ENCODE measurements around the gene ANKRD52. TPM values are rescaled to one million over a fixed set of nuclear protein-coding genes. Genes with fewer than 3 reads are reported as not detected.
A peak's percentile ranks its signal among the peaks of the same experiment; 100 is the strongest.
"Not testable (repeated sequence)": the region's sequence is repeated elsewhere in the genome, so short reads cannot be mapped to it uniquely, and the experiment has no call there.

Gene ANKRD52
- total RNA-seq, 1 donor from 2014 or later: 28.0 TPM

DNA sequence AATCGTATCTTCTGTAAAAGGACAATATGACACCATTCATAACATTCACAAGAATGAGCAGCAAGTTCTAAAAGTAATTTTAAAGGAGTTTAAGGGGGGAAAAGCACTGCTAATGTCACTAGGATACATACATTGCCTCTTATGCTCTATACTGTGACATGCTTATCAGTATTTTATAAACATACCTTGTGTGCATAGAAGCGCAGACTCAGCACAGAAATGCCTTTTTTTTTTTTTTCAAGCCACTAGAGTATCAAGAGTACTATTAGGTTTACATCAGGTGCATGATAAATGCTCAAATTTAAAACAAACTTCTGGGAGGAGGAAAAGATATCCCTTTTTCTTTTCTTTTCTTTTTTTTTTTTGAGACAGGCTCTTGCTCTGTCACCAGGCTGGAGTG lies 55.3 kb downstream of the ANKRD52 start:
- H3K27ac ChIP-seq: peak overlapping the region; percentile 8
- H3K27me3 ChIP-seq: no peaks in the 10 kb centered on the region
- H3K36me3 ChIP-seq: peaks cover 36% of the 10 kb centered on the region
- TF ChIP-seq, protein P1, sequence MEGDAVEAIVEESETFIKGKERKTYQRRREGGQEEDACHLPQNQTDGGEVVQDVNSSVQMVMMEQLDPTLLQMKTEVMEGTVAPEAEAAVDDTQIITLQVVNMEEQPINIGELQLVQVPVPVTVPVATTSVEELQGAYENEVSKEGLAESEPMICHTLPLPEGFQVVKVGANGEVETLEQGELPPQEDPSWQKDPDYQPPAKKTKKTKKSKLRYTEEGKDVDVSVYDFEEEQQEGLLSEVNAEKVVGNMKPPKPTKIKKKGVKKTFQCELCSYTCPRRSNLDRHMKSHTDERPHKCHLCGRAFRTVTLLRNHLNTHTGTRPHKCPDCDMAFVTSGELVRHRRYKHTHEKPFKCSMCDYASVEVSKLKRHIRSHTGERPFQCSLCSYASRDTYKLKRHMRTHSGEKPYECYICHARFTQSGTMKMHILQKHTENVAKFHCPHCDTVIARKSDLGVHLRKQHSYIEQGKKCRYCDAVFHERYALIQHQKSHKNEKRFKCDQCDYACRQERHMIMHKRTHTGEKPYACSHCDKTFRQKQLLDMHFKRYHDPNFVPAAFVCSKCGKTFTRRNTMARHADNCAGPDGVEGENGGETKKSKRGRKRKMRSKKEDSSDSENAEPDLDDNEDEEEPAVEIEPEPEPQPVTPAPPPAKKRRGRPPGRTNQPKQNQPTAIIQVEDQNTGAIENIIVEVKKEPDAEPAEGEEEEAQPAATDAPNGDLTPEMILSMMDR (IDR thresholded peaks at IDR 0.05): no peak
- H3K9me3 ChIP-seq: no peaks in the 10 kb centered on the region
- H3K4me1 ChIP-seq: peaks cover 13% of the 10 kb centered on the region
- ATAC-seq (no peak), DNase-seq (no peak)
- intact Hi-C loops (cut with DNase I): no loop called here
- H3K4me3 ChIP-seq: no peak overlapping the region

DNA sequence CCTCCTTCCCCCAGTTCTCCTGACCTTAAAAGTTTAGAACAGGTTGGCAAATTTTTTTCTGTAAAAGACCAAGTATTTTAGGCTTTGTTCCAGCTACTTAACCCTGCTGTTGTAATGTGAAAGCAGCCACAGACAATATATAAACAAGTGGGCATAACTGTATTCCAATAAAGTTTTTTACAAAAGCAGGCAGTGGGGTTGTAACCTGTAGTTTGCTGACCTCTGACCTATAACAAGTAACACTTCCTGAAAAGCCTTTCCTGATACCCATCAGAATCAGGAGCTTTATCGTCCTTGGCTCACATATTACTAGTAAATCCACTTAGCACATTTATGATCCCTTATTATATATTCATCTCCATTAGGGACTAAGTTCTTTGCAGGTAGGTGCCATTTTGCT lies 55.8 kb downstream of the ANKRD52 start:
- peak overlapping the region; percentile 8 for H3K27ac ChIP-seq
- TF ChIP-seq, protein P1 (IDR thresholded peaks at IDR 0.05): no peak
- intact Hi-C loops (cut with DNase I): no loop called here

DNA sequence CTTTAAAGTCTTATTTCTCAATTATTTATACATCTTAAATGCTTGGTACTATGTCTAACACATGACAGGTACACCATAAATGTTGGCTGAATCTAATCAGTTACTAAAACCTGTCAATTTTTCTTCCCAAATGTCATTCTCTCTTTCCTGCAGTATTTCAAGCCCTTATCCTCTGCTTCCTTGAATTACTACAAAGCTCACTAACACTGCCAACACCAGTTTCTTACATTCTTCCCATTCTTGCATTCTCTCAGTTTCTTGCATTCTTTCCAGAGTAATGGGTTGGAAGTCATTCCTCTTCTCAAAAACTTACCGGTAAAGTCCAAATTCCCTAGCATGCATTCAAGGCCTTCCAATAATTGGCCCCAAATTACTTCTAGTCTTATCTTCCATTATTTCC lies 59.3 kb downstream of the ANKRD52 start:
- intact Hi-C loops (cut with DNase I): loop anchor here (10.0 kb wide), 1 partner anchor 266 kb away; the partner anchor contains the start of gene SPRYD4
- no peak for ATAC-seq
- H3K9me3 ChIP-seq: no peaks in the 10 kb centered on the region

More for the DNA sequence above, 55.8 kb downstream of the ANKRD52 start:
- H3K4me3 ChIP-seq: no peak overlapping the region
- H3K36me3 ChIP-seq: peaks cover 31% of the 10 kb centered on the region
- H3K27me3 ChIP-seq: no peaks in the 10 kb centered on the region
- H3K4me1 ChIP-seq: peaks cover 13% of the 10 kb centered on the region
- DNase-seq: no peak
- peak; percentile 7 for ATAC-seq
- H3K9me3 ChIP-seq: no peaks in the 10 kb centered on the region

DNA sequence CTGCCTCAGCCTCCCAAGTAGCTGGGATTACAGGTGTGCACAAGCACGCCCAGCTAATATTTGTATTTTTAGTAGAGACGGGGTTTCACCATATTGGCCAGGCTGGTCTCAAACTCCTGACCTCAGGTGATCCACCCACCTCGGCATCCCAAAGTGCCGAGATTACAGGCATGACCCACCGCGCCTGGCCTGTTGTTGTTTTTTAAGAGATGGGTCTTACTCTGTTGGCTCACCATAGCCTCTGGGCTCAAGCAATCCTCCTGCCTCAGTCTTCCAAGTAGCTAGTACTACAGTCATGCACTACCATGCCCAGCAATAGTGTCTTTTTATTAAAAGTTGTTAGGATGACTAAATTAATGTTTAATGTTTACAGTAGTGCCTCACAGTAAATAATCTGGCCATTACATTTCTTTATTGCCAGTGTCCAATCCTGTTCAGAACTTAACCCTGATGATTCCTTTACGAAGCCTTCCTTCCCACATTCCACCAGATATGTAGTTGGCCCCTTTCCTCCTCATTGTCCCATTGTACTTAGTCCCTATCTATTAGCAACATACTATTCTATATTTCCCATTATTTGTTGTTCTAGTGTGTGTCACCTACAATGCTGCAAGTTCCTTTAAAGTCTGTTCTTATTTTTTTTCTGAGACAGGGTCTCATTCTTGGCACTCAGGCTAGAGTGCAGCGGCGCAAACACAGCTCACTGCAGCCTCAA lies 60.1 kb downstream of the ANKRD52 start:
- no peaks in the 10 kb centered on the region for H3K9me3 ChIP-seq
- H3K27ac ChIP-seq: no peak overlapping the region
- H3K36me3 ChIP-seq: no peaks in the 10 kb centered on the region
- ATAC-seq: no peak
- peaks cover 7% of the 10 kb centered on the region for H3K4me1 ChIP-seq
- TF ChIP-seq, protein P1 (IDR thresholded peaks at IDR 0.05): no peak
- DNase-seq: no peak
- no peak overlapping the region for H3K4me3 ChIP-seq
- intact Hi-C loops (cut with DNase I): loop anchor here (10.0 kb wide), 1 partner anchor 267 kb away; the partner anchor contains the start of gene SPRYD4
- H3K27me3 ChIP-seq: no peaks in the 10 kb centered on the region

More for the DNA sequence above, 59.3 kb downstream of the ANKRD52 start:
- Histone ChIP-seq H3K36me3 (no peaks in the 10 kb centered on the region), H3K4me1 (peaks cover 7% of the 10 kb centered on the region), H3K4me3 (no peak overlapping the region), H3K27ac (no peak overlapping the region), H3K27me3 (no peaks in the 10 kb centered on the region)
- DNase-seq: no peak
- TF ChIP-seq, protein P1 (IDR thresholded peaks at IDR 0.05): no peak

DNA sequence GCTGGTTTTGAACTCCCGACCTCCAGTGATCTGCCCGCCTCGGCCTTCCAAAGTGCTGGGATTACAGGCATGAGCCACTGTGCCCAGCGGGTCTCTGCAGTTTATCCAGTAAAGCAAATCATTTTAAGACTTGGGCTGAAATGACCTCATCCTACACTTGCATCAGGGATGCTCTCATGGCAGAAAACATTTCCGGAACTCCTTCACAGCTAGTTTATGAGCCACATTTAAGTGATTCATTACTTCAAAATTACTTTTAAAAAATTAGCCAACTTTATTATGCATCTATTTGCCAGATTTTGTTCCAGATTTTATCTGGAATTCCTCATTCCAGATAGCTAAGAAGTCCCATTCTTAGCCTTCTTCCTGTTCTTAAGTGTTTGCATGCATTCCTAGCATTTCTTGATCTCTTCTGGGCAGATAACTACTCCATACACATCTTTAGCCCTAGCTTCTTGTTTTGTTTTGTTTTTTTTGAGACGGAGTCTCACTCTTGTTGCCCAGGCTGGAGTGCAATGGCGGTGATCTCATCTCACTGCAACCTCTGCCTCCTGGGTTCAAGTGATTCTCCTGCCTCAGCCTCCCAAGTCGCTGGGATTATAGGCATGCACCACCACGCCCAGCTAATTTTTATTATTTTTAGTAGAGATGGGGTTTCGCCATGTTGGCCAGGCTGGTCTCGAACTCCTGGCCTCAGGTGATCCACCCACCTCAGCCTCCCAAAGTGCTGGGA lies 61.2 kb downstream of the ANKRD52 start:
- DNase-seq, H3K9me3 ChIP-seq, H3K4me1 ChIP-seq, H3K36me3 ChIP-seq, H3K27me3 ChIP-seq, H3K4me3 ChIP-seq: not testable (repeated sequence)
- H3K27ac ChIP-seq: peak overlapping the region; percentile 27
- peak; percentile 65 for ATAC-seq
- intact Hi-C loops (cut with DNase I): loop anchor here (10.0 kb wide), 1 partner anchor 268 kb away; the partner anchor contains the start of gene SPRYD4

DNA sequence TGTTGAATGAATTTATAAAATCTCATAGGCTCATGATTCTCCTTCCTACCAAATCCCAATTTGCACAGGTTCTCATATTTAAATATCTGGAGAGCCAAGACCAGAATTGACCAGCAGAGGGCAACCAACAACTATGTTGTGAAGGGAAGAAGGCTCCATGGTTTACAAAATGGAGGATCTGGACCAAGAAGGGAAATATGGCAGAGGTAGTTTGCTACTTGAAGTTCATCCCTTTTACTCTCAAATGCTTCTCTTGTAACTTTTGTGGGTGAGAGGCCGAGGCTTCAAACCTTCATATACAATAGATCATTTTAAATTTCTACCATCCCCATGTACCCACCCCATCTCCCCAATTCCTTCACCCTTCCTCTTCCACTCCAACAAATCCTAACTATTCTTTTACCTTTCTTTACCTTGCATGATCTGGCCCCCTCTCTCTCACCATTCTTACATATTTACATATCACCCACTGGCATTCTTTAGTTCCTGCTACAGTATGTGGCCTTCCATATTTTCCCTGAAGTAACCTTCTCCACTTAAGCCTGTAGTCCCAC lies 65.1 kb downstream of the ANKRD52 start:
- H3K27me3 ChIP-seq: no peaks in the 10 kb centered on the region

More for the DNA sequence above, 65.1 kb downstream of the ANKRD52 start:
- no peak for DNase-seq
- intact Hi-C loops (cut with DNase I): loop anchor here (5.0 to 10.0 kb wide), 2 partner anchors 34 to 272 kb away; partner anchors contain the start of gene SPRYD4
- Histone ChIP-seq H3K27ac (no peak overlapping the region), H3K4me3 (no peak overlapping the region), H3K36me3 (no peaks in the 10 kb centered on the region), H3K4me1 (peaks cover 14% of the 10 kb centered on the region), H3K9me3 (no peaks in the 10 kb centered on the region)
- peak; percentile 44 for ATAC-seq
- TF ChIP-seq, protein P1 (IDR thresholded peaks at IDR 0.05): peak; percentile 86
